NCI-H446 treated with DMSO at 0.1 percent for 48 hours (cell line): Measurements from ENCODE around the gene BMI1.
A peak's percentile ranks its signal among the peaks of the same experiment; 100 is the strongest.

Experiments
- DNase-seq: peaks from one replicate; lab custom pipeline; 2025; lab: John Stamatoyannopoulos, UW

The BMI1 gene

GRCh38 chr10:22368402-22368801 lies 47.5 kb downstream of the BMI1 start:
- no peak for DNase-seq

GRCh38 chr10:22368981-22369380 lies 48.1 kb downstream of the BMI1 start:
- no peak for DNase-seq

- DNase-seq, result no peak
Measured at GRCh38 chr10:22369434-22370072, 48.7 kb downstream of the BMI1 start.

- DNase-seq, result no peak
Measured at GRCh38 chr10:22370320-22370719, 49.4 kb downstream of the BMI1 start.

GRCh38 chr10:22372298-22372697 lies 51.4 kb downstream of the BMI1 start:
- no peak for DNase-seq

- DNase-seq, result peak; percentile 4
Measured at GRCh38 chr10:22372917-22373316, 52.0 kb downstream of the BMI1 start.

GRCh38 chr10:22374489-22375126 lies 53.7 kb downstream of the BMI1 start:
- DNase-seq, result no peak

GRCh38 chr10:22379059-22379458 lies 58.2 kb downstream of the BMI1 start:
- DNase-seq, result no peak
